DMS53 (cell line): Measurements from ENCODE around the gene LRFN5.
"Not testable (repeated sequence)": the region's sequence is repeated elsewhere in the genome, so short reads cannot be mapped to it uniquely, and the experiment has no call there.

ENCODE experiments used
- DNase-seq: peaks from one replicate; lab custom pipeline; 2025; lab: John Stamatoyannopoulos, UW

Gene LRFN5

GRCh38 chr14:41636492-41637392 is 30.1 kb downstream of the LRFN5 start:
- DNase-seq, result peak; percentile 52

- DNase-seq, result no peak
These were observed 35.0 kb downstream of the LRFN5 start for GRCh38 chr14:41641690-41642089.

DNA sequence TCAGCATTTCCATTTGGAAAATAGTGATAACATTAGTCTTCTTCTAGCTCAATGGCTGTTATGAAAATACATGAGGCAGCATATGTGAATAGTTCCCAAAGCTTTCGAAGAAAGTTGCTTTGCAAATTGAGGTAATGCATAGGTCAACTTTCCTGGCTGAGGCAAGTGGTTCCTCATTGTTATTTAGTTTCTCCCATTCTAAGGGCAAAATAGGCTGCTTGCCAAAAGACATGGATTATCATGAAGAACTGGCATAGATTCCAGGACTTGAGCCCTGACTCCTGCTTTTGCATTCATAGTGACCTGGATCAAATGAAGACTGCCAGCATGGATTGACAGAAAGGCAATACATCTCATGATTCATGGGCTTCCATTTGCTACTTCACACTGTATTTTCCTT is 35.7 kb downstream of the LRFN5 start:
- no peak for DNase-seq

DNA sequence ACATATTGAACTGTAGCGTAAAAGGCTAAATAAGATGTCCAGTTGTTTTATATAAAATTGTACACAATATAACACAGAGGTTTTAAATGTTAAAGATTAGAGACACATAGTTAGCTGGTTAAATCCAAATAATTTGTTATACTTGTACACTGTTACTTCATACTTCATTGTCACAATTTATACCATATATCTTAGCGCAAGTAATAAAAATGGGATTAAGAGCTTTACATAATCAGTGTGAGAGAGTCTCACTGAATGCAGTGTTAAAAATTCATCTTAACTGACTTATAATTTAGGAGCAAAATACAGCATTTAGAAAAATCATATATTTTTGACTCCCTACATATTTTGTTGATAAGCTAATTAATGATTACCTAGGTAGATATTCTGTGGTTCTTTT is 36.1 kb downstream of the LRFN5 start:
- DNase-seq, result no peak

- no peak for DNase-seq
These were observed 37.9 kb downstream of the LRFN5 start for GRCh38 chr14:41644606-41645005.

DNA sequence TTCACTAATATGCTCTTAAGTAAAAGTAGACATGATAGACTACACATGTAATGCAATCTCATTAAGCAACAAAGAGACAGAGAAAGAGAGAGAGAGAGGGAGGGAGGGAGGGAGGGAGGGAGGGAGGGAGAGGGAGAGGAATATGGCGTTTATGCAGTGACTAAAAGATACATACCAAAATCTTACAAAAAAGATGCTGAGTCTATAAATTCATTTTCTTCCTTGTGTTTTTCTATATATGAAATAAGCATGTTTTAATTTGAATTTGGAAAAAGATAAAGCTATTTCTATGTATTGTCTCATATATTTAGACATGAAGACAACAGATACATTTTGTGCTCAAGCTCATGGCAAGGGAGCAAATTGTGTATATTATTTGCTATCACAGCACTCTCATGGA is 44.1 kb downstream of the LRFN5 start:
- no peak for DNase-seq

GRCh38 chr14:41654196-41654595 is 47.5 kb downstream of the LRFN5 start:
- DNase-seq, result no peak

GRCh38 chr14:41662780-41663472 is 56.2 kb downstream of the LRFN5 start:
- DNase-seq, result no peak

- no peak for DNase-seq
These were observed 56.8 kb downstream of the LRFN5 start for GRCh38 chr14:41663473-41663850.

DNA sequence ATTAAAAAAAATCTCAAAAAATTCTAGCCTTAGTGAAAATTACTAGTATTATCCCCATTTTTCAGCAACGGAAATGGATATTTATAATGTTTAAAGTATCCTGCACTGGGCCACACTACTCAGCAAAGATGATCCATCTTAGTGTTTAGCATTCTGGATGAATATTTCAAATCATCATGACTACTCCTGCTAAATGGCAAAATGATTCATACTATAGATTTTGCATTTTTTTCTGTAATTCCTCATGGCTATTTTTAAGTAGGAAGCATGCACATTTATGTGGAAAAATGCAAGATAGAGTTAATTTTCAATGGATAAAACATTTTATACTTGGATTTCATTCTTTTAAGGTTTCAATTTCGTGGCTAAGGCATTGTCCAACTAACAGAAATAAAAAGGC is 59.6 kb downstream of the LRFN5 start:
- DNase-seq, result no peak

GRCh38 chr14:41668356-41668755 is 61.7 kb downstream of the LRFN5 start:
- DNase-seq, result no peak

DNA sequence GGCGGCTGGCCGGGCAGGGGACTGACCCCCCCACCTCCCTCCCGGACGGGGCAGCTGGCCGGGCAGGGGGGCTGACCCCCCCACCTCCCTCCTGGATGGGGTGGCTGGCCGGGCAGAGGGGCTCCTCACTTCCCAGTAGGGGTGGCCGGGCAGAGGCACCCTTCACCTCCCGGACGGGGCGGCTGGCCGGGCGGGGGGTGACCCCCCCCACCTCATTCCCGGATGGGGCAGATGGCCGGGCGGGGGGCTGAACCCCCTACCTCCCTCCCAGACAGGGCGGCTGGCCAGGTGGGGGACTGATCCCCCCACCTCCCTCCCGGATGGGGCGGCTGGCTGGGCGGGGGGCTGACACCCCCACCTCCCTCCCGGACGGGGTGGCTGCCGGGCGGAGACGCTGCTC is 66.9 kb downstream of the LRFN5 start:
- not testable (repeated sequence) for DNase-seq

DNA sequence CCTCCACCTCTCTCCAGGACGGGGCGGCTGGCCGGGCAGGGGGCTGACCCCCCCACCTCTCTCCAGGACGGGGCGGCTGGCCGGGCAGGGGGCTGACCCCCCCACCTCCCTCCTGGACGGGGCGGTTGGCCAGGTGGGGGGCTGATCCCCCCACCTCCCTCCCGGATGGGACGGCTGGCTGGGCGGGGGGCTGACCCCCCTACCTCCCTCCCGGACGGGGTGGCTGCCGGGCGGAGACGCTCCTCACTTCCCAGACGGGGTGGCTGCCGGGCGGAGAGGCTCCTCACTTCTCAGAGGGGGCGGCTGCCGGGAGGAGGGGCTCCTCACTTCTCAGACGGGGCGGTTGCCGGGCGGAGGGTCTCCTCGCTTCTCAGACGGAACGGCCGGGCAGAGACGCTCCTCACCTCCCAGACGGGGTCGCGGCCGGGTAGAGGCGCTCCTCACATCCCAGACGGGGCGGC is 67.9 kb downstream of the LRFN5 start:
- not testable (repeated sequence) for DNase-seq

DNA sequence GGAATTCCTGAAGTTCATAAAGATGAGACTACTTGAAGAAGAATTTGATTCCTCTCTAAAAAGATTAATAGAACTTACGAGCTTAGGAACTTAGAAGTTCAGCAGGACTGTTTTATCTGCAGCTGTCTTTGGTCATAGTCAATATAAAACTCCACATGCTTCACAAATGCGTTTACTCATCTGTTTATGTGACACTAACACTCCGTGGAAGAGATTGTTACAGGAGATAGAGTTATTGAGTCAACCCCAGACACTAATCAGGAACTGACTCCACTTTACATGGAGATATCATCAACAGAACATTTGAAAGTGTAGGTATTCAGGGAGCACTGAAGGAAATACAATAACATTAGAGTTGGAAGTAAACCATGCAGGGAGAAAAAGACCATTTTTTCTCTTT is 92.8 kb downstream of the LRFN5 start:
- no peak for DNase-seq

GRCh38 chr14:41718477-41719166 is 111.9 kb downstream of the LRFN5 start:
- peak; percentile 84 for DNase-seq

DNA sequence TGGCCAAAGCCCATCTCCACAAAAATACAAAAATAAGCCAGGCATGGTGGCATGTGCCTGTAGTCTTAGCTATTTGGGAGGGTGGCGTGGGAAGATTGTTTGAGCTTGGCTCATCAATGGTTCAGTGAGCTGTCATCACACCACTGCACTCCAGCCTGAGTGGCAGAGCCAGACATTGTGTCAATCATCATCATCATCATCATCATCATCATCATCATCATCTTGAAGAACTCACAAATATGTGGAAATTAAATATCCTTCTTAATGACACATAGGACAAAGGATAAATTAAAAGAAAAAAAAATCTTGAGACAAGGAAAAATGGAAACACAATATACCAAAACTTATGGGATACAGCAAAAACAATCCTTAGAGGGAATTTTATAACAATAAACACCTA is 132.5 kb downstream of the LRFN5 start:
- no peak for DNase-seq

DNA sequence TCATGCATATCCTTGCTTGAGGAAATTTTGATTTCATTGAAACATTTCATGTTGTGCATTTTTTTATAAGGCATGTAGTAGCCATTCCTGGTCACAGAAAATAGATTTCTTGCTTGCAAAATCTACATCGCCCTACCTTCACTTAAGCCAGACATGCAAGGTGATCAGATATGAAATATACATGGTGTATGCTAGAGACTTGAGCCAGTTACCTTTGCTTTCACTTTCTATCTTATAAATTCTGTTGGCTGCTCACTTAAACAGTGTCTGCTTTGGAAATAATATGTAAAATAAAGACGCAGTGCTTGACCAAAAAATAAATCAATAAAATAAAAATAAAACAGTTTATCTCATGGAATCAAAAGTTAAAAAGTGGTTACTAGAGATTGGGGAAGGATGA is 136.5 kb downstream of the LRFN5 start:
- no peak for DNase-seq

DNA sequence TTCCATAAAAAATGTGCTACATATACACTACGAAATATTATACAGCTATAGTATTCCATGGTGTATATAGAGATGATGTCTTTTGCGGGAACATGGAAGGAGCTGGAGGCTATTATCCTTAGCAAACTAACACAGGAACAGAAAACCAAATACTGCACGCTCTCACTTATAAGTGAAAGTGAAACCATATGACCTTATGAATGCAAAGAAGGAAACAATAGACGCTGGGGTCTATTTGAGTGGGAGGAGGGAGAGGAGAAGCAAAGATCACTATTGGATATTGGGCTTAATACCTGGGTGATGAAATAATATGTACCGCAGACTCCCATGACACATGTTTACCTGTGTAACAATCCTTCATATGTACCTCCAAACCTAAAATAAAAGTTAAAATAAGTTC is 142.8 kb downstream of the LRFN5 start:
- DNase-seq, result peak; percentile 69

DNA sequence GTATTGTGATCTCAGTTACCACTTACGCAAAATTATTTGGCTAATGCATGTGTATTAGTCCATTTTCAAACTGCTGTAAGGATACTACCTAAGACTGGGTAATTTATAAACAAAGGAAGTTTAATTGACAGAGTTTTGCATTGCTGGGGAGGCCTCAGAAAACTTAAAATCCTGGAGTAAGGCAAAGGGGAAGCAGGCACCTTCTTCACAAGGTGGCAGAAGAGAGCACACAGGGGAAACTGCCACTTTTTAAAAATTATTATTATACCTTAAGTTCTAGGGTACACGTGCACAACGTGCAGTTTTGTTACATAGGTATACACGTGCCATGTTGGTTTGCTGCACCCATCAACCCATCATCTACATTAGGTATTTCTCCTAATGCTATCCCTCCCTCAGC is 143.9 kb downstream of the LRFN5 start:
- DNase-seq, result not testable (repeated sequence)

GRCh38 chr14:41758011-41758665 is 151.5 kb downstream of the LRFN5 start:
- no peak for DNase-seq

DNA sequence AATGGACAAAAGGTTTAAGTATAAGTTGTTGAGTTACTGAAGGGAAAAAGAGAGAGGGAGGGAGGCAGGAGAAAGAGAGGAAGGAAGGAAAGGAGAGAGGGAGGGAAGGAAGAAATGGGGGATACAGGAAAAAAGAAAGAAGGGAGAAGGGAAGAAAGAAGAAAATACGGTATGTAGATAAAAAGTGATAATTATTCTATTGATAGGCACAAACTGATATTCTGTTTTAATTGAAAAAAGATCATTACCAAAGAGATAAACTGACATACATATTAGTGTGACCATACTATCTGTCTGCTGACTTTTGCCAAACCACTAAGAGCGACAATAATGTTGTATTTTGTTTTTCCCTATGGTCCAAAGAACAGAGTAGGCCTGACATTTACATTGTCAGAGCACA is 154.5 kb downstream of the LRFN5 start:
- DNase-seq, result no peak

GRCh38 chr14:41766772-41767171 is 160.1 kb downstream of the LRFN5 start:
- no peak for DNase-seq
